ENCODE measurements around the gene MED27.

Gene MED27

DNA sequence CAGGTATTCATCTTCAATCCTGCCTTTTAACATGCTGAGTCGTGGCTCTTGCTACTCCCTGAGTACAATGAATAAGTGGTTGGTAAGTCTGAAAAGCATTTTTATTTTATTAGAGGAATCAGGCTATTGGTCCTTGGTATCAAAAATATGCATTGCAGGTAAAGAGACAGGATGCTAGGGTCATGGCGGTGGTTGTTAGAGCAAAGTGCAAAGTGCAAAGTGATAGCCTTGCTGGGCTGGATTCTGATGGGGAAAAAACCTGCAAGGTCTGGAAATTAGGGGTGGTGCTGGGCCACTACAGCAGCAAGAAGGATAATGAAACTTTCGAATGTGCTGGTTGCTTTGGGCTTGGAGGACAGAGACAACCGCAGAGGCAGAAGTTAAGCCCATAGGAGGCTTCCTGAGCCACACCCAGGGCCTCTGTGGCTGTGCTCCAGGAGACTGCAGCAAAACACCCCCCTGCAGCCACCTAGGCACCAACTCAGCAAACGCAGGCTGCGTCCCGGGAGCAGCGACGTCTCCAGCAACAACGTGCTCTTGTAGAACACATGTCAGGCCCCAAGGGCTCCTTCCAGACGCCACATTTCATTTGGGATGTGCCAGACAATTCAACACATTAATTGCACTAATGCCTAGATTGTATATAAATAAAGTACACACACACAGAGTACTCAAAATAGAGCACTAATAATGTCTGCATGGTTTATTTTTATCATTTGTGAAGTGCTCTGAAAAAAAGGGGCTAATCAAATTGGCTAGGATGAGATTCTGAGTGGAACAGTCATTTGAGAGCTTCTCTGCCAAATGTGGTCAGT lies 190.0 kb downstream of the MED27 start:
- Histone ChIP-seq H3K27me3 (ENCODE audit: insufficient read depth, low read length) (no peaks in the 10 kb centered on the region), H3K9me3 (ENCODE audit: insufficient read depth, low read depth, low read length) (no peaks in the 10 kb centered on the region), H3K4me3 (ENCODE audit: low read length) (no peak overlapping the region), H3K27ac (ENCODE audit: low read depth, low read length) (no peak overlapping the region), H3K4me1 (ENCODE audit: insufficient read depth, low read length) (peaks cover 57% of the 10 kb centered on the region), H3K9ac (ENCODE audit: low read depth, low read length) (no peak overlapping the region), H3K36me3 (ENCODE audit: insufficient read depth, low read length) (no peaks in the 10 kb centered on the region)
- 57% methylated on average over 11 of the region's 11 CpGs for WGBS

DNA sequence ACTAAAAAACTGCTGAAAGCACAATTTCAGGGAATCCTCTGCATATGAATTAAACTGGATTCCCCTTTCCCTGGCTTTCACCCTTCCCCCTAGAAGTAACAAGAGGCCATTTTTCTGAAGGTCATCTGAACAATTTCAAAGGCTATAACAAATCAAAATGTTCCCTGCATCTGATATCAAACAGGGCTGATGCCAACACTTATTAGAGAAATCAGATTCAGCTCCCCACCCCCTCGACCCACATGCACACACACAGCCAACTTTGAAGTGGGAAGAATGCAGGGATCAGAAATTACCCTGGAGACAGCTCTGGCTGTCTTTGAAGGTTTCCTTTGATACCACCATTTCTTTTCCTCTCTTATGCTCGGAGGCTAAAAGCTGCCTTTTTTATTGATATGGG lies 190.7 kb downstream of the MED27 start:
- H3K27ac ChIP-seq (ENCODE audit: low read depth, low read length): no peak overlapping the region
- peaks cover 54% of the 10 kb centered on the region for H3K4me1 ChIP-seq (ENCODE audit: insufficient read depth, low read length)
- no peak overlapping the region for H3K4me3 ChIP-seq (ENCODE audit: low read length)
- WGBS: 67% methylated on average over 1 of the region's 2 CpGs
- H3K27me3 ChIP-seq (ENCODE audit: insufficient read depth, low read length): no peaks in the 10 kb centered on the region
- no peaks in the 10 kb centered on the region for H3K36me3 ChIP-seq (ENCODE audit: insufficient read depth, low read length)
- H3K9me3 ChIP-seq (ENCODE audit: insufficient read depth, low read depth, low read length): no peaks in the 10 kb centered on the region
- H3K9ac ChIP-seq (ENCODE audit: low read depth, low read length): no peak overlapping the region

DNA sequence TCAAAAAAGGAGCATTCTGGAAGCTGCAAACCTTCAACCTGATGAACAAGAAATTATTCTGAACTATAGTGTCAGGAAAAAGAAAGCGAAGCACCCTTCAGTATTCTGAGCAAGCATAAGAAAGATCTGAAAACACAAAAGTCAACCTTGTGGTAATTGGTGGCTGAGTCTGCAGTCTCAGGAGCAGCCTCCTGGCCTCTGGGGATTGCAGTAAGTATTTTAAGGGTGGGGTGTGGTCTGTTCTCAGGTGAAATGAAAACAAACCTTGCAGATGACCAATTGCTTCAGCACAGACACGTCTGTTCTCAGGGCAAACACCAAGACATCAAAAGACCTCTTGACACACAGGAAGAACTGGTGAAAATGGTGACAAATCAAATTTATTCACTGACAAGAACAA lies 192.0 kb downstream of the MED27 start:
- Histone ChIP-seq H3K4me1 (ENCODE audit: insufficient read depth, low read length) (peaks cover 45% of the 10 kb centered on the region), H3K9me3 (ENCODE audit: insufficient read depth, low read depth, low read length) (no peaks in the 10 kb centered on the region), H3K27me3 (ENCODE audit: insufficient read depth, low read length) (no peaks in the 10 kb centered on the region), H3K9ac (ENCODE audit: low read depth, low read length) (no peak overlapping the region), H3K27ac (ENCODE audit: low read depth, low read length) (no peak overlapping the region), H3K36me3 (ENCODE audit: insufficient read depth, low read length) (no peaks in the 10 kb centered on the region), H3K4me3 (ENCODE audit: low read length) (no peak overlapping the region)
- WGBS: 89% methylated on average over 2 of the region's 2 CpGs

DNA sequence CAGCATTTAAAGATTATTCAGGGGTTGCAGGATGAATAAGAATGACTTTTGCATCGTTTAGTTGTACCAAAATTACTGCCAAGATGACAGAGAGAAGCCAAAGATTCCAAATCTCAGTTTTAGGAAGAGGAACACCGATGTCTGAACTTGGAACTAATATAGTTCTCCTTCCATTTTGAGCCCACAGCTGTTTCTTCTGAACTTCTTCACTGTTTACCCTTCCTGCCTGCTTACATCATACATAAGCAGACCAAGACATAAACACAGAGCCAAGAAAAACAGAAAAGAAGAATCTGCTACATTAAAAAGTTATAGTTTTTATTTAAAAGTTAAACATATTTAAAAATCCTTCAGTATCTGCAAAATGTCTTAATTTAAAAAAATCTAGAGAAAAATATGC lies 192.8 kb downstream of the MED27 start:
- Histone ChIP-seq H3K27me3 (ENCODE audit: insufficient read depth, low read length) (no peaks in the 10 kb centered on the region), H3K9ac (ENCODE audit: low read depth, low read length) (no peak overlapping the region), H3K27ac (ENCODE audit: low read depth, low read length) (no peak overlapping the region), H3K4me3 (ENCODE audit: low read length) (no peak overlapping the region), H3K9me3 (ENCODE audit: insufficient read depth, low read depth, low read length) (no peaks in the 10 kb centered on the region), H3K36me3 (ENCODE audit: insufficient read depth, low read length) (no peaks in the 10 kb centered on the region), H3K4me1 (ENCODE audit: insufficient read depth, low read length) (peaks cover 36% of the 10 kb centered on the region)
- 91% methylated on average over 2 of the region's 2 CpGs for WGBS

DNA sequence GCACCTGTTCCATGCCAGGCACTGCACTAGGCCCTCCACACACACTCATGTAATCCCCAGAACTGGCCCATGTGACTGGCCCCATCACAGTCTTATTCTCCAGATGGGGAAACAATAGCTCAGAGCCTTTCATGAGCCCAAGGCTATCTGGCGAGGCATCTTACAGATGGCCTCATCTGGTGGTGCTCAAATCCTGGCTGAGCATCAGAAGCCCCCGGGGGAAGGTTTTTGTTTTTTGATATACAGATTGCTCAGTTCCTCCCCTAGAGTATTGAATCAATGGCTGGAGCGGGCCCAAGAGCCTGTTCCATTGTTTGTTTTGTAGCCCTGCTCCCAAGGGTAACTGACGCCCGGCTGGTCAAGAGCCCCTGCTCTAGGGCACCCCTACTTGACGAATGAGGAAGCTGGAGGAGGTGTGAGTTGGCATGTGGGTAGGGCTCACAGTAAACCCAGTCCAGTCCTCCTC lies 194.5 kb downstream of the MED27 start:
- H3K4me3 ChIP-seq (ENCODE audit: low read length): no peak overlapping the region
- no peaks in the 10 kb centered on the region for H3K36me3 ChIP-seq (ENCODE audit: insufficient read depth, low read length)
- H3K9me3 ChIP-seq (ENCODE audit: insufficient read depth, low read depth, low read length): no peaks in the 10 kb centered on the region
- H3K27me3 ChIP-seq (ENCODE audit: insufficient read depth, low read length): no peaks in the 10 kb centered on the region
- H3K4me1 ChIP-seq (ENCODE audit: insufficient read depth, low read length): peaks cover 40% of the 10 kb centered on the region
- H3K9ac ChIP-seq (ENCODE audit: low read depth, low read length): no peak overlapping the region
- 95% methylated on average over 6 of the region's 6 CpGs for WGBS
- no peak overlapping the region for H3K27ac ChIP-seq (ENCODE audit: low read depth, low read length)

DNA sequence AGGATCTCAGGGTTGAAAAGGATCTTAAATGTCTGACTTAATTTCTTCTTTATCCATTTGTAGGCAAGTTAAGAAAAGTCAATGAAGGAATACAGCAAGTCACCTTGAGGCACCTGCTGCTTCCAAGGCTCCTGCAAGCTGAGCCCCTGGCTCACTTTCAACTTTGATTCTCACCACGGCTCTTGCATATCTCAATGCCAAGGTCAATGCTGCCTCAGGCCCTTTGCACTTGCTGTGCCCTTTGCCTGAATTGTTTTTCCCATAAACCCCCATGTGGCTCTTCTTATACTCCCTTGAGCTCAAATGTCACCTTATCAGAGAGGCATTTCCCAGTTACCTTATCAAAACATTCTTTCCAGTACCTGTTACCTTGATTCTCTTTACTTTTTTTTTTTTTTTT lies 195.4 kb downstream of the MED27 start:
- peaks cover 31% of the 10 kb centered on the region for H3K4me1 ChIP-seq (ENCODE audit: insufficient read depth, low read length)
- H3K4me3 ChIP-seq (ENCODE audit: low read length): no peak overlapping the region
- 78% methylated on average over 1 of the region's 1 CpG for WGBS
- no peaks in the 10 kb centered on the region for H3K36me3 ChIP-seq (ENCODE audit: insufficient read depth, low read length)
- no peak overlapping the region for H3K9ac ChIP-seq (ENCODE audit: low read depth, low read length)
- H3K27ac ChIP-seq (ENCODE audit: low read depth, low read length): no peak overlapping the region
- no peaks in the 10 kb centered on the region for H3K27me3 ChIP-seq (ENCODE audit: insufficient read depth, low read length)
- H3K9me3 ChIP-seq (ENCODE audit: insufficient read depth, low read depth, low read length): no peaks in the 10 kb centered on the region

DNA sequence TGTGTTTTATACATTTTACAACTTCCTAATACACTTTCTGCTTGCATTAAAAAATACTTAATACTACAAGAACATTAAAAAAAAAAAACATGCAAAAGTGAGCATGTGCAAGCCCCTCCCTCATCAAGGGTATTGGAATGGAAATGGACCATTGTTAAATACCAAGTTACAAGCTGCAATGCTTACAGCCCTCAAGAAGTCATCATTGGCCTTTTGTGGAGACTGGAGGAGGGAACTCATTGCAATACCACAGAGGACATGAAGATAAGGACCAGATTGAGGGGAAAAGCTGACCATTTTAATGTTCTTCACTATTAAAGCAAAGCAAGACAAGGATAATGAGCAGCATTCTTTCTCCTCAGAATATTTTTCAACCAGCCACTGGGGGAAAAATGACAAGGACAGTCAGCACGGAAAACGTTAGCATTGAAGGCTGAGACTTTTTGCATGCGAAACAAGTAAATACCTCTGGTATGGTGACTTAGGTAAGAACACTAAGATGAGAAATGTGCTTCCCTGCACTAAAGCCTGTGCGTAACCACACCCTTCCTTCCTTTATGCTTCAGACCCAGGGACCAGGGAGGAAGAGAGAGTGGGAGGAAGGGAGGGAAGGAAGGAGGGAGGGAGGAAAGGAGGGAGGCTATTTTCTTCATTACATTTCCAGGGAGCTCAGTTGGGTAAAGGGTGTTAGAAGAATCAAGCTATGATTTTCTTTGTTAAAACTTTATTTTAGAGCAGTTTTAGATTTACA lies 198.7 kb downstream of the MED27 start:
- no peak overlapping the region for H3K4me3 ChIP-seq (ENCODE audit: low read length)
- H3K36me3 ChIP-seq (ENCODE audit: insufficient read depth, low read length): no peaks in the 10 kb centered on the region
- H3K27me3 ChIP-seq (ENCODE audit: insufficient read depth, low read length): no peaks in the 10 kb centered on the region
- H3K9me3 ChIP-seq (ENCODE audit: insufficient read depth, low read depth, low read length): no peaks in the 10 kb centered on the region
- WGBS: 44% methylated on average over 3 of the region's 4 CpGs
- peaks cover 10% of the 10 kb centered on the region for H3K4me1 ChIP-seq (ENCODE audit: insufficient read depth, low read length)
- H3K27ac ChIP-seq (ENCODE audit: low read depth, low read length): peak overlapping the region; percentile 4; the same call in 1 of the 2 replicates
- no peak overlapping the region for H3K9ac ChIP-seq (ENCODE audit: low read depth, low read length)

DNA sequence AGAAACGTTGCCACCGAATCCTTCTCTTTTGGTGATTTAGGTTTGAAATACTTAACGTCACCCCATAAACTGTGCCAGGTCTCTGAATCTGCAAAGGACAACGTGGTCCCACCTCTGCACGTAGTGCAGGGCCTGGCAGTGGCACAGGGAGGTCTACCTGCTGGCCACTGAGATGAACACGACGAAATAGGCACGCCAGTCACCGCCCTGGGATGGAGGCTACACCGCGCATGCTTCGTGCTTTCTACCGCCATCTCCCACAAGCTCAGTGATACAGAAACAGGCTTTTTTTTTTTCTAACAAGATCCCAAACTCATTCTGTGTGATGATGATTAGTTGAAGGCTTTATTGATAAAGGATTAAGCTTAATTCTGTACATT lies 199.8 kb downstream of the MED27 start:
- no peaks in the 10 kb centered on the region for H3K27me3 ChIP-seq (ENCODE audit: insufficient read depth, low read length)
- H3K9me3 ChIP-seq (ENCODE audit: insufficient read depth, low read depth, low read length): no peaks in the 10 kb centered on the region
- H3K4me1 ChIP-seq (ENCODE audit: insufficient read depth, low read length): peaks cover 10% of the 10 kb centered on the region
- H3K36me3 ChIP-seq (ENCODE audit: insufficient read depth, low read length): no peaks in the 10 kb centered on the region
- 93% methylated on average over 13 of the region's 13 CpGs for WGBS
- H3K9ac ChIP-seq (ENCODE audit: low read depth, low read length): no peak overlapping the region
- no peak overlapping the region for H3K27ac ChIP-seq (ENCODE audit: low read depth, low read length)
- H3K4me3 ChIP-seq (ENCODE audit: low read length): no peak overlapping the region

DNA sequence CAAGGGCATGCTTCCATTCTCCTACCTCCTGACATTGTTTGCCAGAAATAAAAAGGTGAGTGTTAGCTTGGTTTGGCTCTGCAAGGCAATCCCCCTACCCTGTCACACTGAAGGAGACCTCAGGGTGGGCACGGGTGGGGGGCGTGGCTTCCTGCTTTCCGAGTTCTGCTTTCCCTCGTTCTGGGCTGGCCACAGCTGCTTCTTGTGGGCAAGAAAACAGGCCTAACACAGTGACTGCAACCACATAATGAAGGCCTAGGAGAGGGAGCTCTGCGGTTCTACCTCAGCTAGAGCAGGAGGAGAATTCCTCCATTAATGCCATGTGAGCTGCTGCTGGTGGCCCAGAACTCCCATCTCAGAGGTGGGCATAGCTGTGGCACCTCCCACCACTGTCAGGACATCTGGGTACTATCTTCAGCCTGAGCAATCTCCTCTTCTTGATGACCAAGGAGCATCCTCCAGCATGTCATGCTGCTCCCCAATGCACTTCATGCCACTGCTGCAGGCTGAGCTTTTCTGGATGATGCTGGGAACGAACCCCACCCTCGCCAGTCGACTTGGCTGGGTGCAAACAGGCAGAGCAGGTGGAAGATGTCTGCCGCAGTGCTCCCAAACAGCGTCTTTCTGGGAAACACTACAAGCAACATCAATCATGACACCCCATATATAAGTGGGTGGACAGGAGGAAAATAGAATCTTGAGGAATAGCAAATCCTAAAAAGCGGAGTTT lies 200.3 kb downstream of the MED27 start:
- no peaks in the 10 kb centered on the region for H3K36me3 ChIP-seq (ENCODE audit: insufficient read depth, low read length)
- H3K4me3 ChIP-seq (ENCODE audit: low read length): no peak overlapping the region
- no peaks in the 10 kb centered on the region for H3K27me3 ChIP-seq (ENCODE audit: insufficient read depth, low read length)
- WGBS: 94% methylated on average over 11 of the region's 11 CpGs
- H3K9me3 ChIP-seq (ENCODE audit: insufficient read depth, low read depth, low read length): no peaks in the 10 kb centered on the region
- peaks cover 10% of the 10 kb centered on the region for H3K4me1 ChIP-seq (ENCODE audit: insufficient read depth, low read length)
- no peak overlapping the region for H3K27ac ChIP-seq (ENCODE audit: low read depth, low read length)
- no peak overlapping the region for H3K9ac ChIP-seq (ENCODE audit: low read depth, low read length)

DNA sequence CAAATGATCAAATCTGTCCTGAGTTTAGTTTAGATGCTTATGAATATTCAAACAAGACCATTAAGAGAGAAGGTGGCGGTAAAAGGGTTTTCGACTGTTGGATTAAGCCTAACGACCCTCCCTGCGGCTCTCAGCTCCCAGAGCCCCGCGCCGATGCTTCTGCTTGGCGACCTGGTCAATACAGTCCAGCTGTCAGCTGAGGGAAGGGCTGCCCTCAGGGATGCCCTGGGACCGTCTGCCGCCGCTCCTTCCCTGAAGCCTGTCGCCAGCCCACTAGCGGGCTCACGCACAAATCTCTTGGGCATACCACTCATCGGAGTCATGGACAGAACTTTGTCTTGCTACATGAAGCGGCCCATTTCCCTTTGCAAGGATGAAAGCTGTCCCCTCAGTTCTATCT lies 203.2 kb downstream of the MED27 start:
- 89% methylated on average over 16 of the region's 16 CpGs for WGBS
- no peaks in the 10 kb centered on the region for H3K9me3 ChIP-seq (ENCODE audit: insufficient read depth, low read depth, low read length)

More for the DNA sequence above, 203.2 kb downstream of the MED27 start:
- no peak overlapping the region for H3K4me3 ChIP-seq (ENCODE audit: low read length)
- H3K36me3 ChIP-seq (ENCODE audit: insufficient read depth, low read length): no peaks in the 10 kb centered on the region
- H3K27ac ChIP-seq (ENCODE audit: low read depth, low read length): no peak overlapping the region
- no peaks in the 10 kb centered on the region for H3K27me3 ChIP-seq (ENCODE audit: insufficient read depth, low read length)
- no peak overlapping the region for H3K9ac ChIP-seq (ENCODE audit: low read depth, low read length)
- peaks cover 10% of the 10 kb centered on the region for H3K4me1 ChIP-seq (ENCODE audit: insufficient read depth, low read length)

All from HUES64 (cell line).